ENCODE measurements around the gene BMP10. TPM values are rescaled to one million over a fixed set of nuclear protein-coding genes. Genes with fewer than 3 reads are reported as not detected.

Gene BMP10
- total RNA-seq, 1 experiment from 2014 or later = not detected

GRCh38 chr2:68908392-68908970, 37.3 kb upstream of the BMP10 start:
- H2AFZ ChIP-seq (ENCODE audit: low read length) = no peak overlapping the region

More at GRCh38 chr2:68908392-68908970, 37.3 kb upstream of the BMP10 start:
- no peak overlapping the region for H2BK12ac ChIP-seq (ENCODE audit: insufficient read length, low read depth, low read length)
- no peak overlapping the region for H3K4me2 ChIP-seq (ENCODE audit: insufficient read depth, insufficient read length, low read length)
- no peak overlapping the region for H2AK5ac ChIP-seq (ENCODE audit: insufficient read length, low read length)
- H3K4me1 Mint-ChIP-seq = peaks cover 17 to 20% of the 10 kb centered on the region in 2 experiments
- no peaks in the 10 kb centered on the region for H3K79me1 ChIP-seq (ENCODE audit: insufficient read depth, low read depth, low read length, poor library complexity, severe bottlenecking)
- TF ChIP-seq, protein P1, sequence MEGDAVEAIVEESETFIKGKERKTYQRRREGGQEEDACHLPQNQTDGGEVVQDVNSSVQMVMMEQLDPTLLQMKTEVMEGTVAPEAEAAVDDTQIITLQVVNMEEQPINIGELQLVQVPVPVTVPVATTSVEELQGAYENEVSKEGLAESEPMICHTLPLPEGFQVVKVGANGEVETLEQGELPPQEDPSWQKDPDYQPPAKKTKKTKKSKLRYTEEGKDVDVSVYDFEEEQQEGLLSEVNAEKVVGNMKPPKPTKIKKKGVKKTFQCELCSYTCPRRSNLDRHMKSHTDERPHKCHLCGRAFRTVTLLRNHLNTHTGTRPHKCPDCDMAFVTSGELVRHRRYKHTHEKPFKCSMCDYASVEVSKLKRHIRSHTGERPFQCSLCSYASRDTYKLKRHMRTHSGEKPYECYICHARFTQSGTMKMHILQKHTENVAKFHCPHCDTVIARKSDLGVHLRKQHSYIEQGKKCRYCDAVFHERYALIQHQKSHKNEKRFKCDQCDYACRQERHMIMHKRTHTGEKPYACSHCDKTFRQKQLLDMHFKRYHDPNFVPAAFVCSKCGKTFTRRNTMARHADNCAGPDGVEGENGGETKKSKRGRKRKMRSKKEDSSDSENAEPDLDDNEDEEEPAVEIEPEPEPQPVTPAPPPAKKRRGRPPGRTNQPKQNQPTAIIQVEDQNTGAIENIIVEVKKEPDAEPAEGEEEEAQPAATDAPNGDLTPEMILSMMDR (conservative IDR thresholded peaks at IDR 0.05) = no peak
- H3K4me1 ChIP-seq (ENCODE audit: insufficient read depth, low read length) = peaks cover 5% of the 10 kb centered on the region
- no peaks in the 10 kb centered on the region for H3K23me2 ChIP-seq (ENCODE audit: insufficient read length, low read depth, low read length, poor library complexity, severe bottlenecking)
- no peaks in the 10 kb centered on the region for H3K9me3 ChIP-seq (ENCODE audit: control insufficient read depth, low read depth, low read length)
- H3K27ac ChIP-seq (ENCODE audit: insufficient read length, low read depth, low read length) = no peak overlapping the region
- H3K9ac ChIP-seq (ENCODE audit: extremely low read depth, insufficient read length, low read length) = no peak overlapping the region
- H4K8ac ChIP-seq (replicated peaks; ENCODE audit: insufficient read length, low read depth, low read length) = no peak overlapping the region
- WGBS (ENCODE audit: extremely low coverage, insufficient read length, low lambda C conversion rate) = no CpG with 5 or more reads among the region's 5 CpGs
- no peak overlapping the region for H3K4me3 Mint-ChIP-seq
- no peak overlapping the region for H2BK5ac ChIP-seq (ENCODE audit: insufficient read length, low read length)
- no peak overlapping the region for H4K5ac ChIP-seq (ENCODE audit: insufficient read length, low read depth, low read length)
- H3K27me3 Mint-ChIP-seq (ENCODE audit: low read depth) = no peaks in the 10 kb centered on the region
- no peak overlapping the region for H2BK120ac ChIP-seq (ENCODE audit: low read depth, low read length, poor library complexity, severe bottlenecking)
- no peak overlapping the region for H3K23ac ChIP-seq (ENCODE audit: insufficient read length, low read depth, low read length)
- peak overlapping the region; percentile 10; the same call in 1 of the 2 replicates for H3K14ac ChIP-seq (ENCODE audit: insufficient read depth, low read length)
- H4K91ac ChIP-seq (ENCODE audit: insufficient read length, low read depth, low read length) = no peak overlapping the region
- peaks cover 0 to 10% (median 0%) of the 10 kb centered on the region in 3 experiments; a peak in 1 of 7 replicates for H3K36me3 Mint-ChIP-seq (ENCODE audit: insufficient read depth in 1 of 3, low read depth in 3 of 3)
- no peak overlapping the region for H2BK15ac ChIP-seq (ENCODE audit: low read depth, low read length)
- H3K27me3 ChIP-seq (ENCODE audit: insufficient read depth, low read length) = no peaks in the 10 kb centered on the region
- H3K56ac ChIP-seq (ENCODE audit: insufficient read length, low read depth, low read length) = no peak overlapping the region
- H3K18ac ChIP-seq (ENCODE audit: insufficient read length, low read depth, low read length) = peak overlapping the region; percentile 61
- peak; percentile 72 for DNase-seq
- H3K4ac ChIP-seq (ENCODE audit: low read depth, low read length) = no peak overlapping the region; the same call in 1 of the 2 replicates
- H3K79me2 ChIP-seq (ENCODE audit: insufficient read depth, low read length) = no peaks in the 10 kb centered on the region
- peaks cover 3 to 15% of the 10 kb centered on the region in 2 experiments; a peak in 2 of 5 replicates for H3K9me3 Mint-ChIP-seq
- peak overlapping the region in 1 of 3 experiments; percentile 78; a peak in 2 of 7 replicates for H3K27ac Mint-ChIP-seq
- H4K20me1 ChIP-seq (ENCODE audit: control insufficient read depth, insufficient read depth, insufficient read length) = no peaks in the 10 kb centered on the region
- no peak overlapping the region for H3T11ph ChIP-seq (ENCODE audit: low read length)
- H2BK20ac ChIP-seq (ENCODE audit: low read depth, low read length, poor library complexity, severe bottlenecking) = peak overlapping the region; percentile 76

Measured in H9 (cell line).